Prostate gland (tissue), 2 donors: ENCODE data around the gene NLRX1. TPM values are rescaled to one million over a fixed set of nuclear protein-coding genes. Genes with fewer than 3 reads are reported as not detected.

Experiments
- DNase-seq: peaks from one replicate; pipeline ENCODE4 v3.0.0-alpha.2; 2019; ENCODE audit warnings: low spot score
- H3K27ac ChIP-seq, 2 donors: fragments of 200-600 bp; sonication (generic); 2 replicates each; pipeline ENCODE4 v1.5.1; 2017 to 2019
- H3K27me3 ChIP-seq: fragments of 200-600 bp; sonication (generic); replicated peaks from 2 replicates; pipeline ENCODE4 v1.5.1; 2019; ENCODE audit not compliant: insufficient read depth
- H3K36me3 ChIP-seq, 2 donors: fragments of 200-600 bp; sonication (generic); 1 replicate in 1 of 2; 2 replicates in 1 of 2; pipeline versions ENCODE4 v1.5.1 to v1.8.1; 2017 to 2019
- H3K4me1 ChIP-seq: fragments of 200-600 bp; sonication (generic); replicated peaks from 2 replicates; pipeline ENCODE4 v1.5.1; 2019
- H3K4me3 ChIP-seq, 2 donors: fragments of 200-600 bp; sonication (generic); 2 replicates each; pipeline ENCODE4 v1.5.1; 2017 to 2019
- H3K9me3 ChIP-seq: fragments of 200-600 bp; sonication (generic); 2 replicates; pipeline ENCODE4 v1.5.1; 2017
- POLR2A ChIP-seq: fragments of 450-650 bp; IDR thresholded peaks from one replicate; pipeline ENCODE4 v1.6.1; 2016; ENCODE audit warnings: antibody characterized with exemption, mild to moderate bottlenecking
- POLR2AphosphoS5 ChIP-seq: sonication (generic); formaldehyde crosslinking; IDR thresholded peaks from one replicate; pipeline ENCODE4 v1.6.1; 2017; ENCODE audit warnings: antibody characterized with exemption
- WGBS: methylation state at CpG from one replicate; pipeline ENCODE4 v1.1.5; 2018; 5-methylcytosine and 5-hydroxymethylcytosine counted together
- intact Hi-C: fragments of 100-400 bp; cut with DNase I; formaldehyde crosslinking; loops from one replicate; pipeline ENCODE4 v1.14.2; 2022
- total RNA-seq, 2 donors: library from RNA; depleted of rRNA; stranded (reverse); fragments of >200 nt; gene quantifications; one replicate each; pipeline ENCODE4 v1.1.0, GENCODE V29; 2016
- TF ChIP-seq, protein P1 (sequence below), 4 experiments: fragments of 200-600 bp in 2 of 4; fragments of 450-650 bp in 2 of 4; sonication (generic) in 2 of 4; IDR thresholded peaks; 1 replicate in 3 of 4; 2 replicates in 1 of 4; pipeline ENCODE4 v1.5.1; 2016 to 2019; ENCODE audit warnings: antibody characterized with exemption in 4 of 4, mild to moderate bottlenecking in 2 of 4, moderate library complexity in 2 of 4

NLRX1 gene
- total RNA-seq, 2 donors from 2014 or later = 18.8 to 26.1 TPM

DNA sequence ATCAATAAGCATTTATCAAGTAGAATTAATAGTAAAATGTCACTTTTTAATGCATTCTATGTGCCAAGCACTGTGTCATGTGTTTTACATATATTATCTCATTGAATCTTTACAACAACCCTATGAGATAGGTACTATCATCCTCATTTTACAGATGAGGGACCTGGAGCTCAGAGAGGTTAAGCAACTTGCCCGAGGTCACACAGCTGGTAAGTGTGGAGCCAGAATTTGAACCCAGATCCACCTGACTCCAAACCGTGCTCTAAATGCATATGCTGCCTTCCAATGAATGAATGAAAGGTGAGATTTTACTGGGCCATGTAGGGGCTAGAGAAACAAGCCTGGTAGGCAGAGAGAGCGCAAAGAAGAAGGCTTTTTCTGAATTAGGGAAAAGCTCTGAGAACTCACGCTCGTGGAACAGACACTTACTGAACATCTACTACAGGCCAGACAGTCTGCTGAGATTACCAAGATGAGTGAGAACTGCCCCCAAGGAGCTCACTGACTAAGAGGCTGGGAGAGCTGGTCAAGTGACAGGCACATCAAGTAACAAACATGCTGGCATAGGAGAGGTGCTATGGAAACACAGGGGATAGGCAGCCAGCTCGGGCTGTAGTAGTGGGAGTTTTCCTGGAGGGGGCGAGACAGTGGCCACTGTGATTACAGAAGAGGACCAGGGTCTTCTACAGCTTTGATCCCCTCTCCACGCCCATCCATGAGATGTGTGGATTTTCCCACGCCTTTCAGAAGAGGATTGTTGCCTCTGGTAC lies 15.3 kb upstream of the NLRX1 start:
- DNase-seq = no peak
- H3K27ac ChIP-seq = no peak overlapping the region
- no peak for TF ChIP-seq POLR2A
- TF ChIP-seq POLR2AphosphoS5 = no peak
- TF ChIP-seq, protein P1, sequence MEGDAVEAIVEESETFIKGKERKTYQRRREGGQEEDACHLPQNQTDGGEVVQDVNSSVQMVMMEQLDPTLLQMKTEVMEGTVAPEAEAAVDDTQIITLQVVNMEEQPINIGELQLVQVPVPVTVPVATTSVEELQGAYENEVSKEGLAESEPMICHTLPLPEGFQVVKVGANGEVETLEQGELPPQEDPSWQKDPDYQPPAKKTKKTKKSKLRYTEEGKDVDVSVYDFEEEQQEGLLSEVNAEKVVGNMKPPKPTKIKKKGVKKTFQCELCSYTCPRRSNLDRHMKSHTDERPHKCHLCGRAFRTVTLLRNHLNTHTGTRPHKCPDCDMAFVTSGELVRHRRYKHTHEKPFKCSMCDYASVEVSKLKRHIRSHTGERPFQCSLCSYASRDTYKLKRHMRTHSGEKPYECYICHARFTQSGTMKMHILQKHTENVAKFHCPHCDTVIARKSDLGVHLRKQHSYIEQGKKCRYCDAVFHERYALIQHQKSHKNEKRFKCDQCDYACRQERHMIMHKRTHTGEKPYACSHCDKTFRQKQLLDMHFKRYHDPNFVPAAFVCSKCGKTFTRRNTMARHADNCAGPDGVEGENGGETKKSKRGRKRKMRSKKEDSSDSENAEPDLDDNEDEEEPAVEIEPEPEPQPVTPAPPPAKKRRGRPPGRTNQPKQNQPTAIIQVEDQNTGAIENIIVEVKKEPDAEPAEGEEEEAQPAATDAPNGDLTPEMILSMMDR (IDR thresholded peaks at IDR 0.05) = no peak

DNA sequence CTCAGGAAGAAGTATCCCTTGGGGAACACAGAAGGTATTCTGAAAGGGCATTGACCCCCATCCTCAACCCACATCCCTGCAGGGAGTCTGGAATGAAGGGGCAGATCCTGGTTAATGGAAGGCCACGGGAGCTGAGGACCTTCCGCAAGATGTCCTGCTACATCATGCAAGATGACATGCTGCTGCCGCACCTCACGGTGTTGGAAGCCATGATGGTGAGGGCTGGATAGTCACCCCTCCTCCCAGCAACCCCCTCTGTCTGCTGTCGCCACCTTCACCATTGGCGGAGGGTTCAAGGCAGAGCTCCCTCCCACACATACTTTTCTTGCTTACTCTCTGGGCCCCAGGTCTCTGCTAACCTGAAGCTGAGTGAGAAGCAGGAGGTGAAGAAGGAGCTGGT lies 14.3 kb upstream of the NLRX1 start:
- Histone ChIP-seq H3K9me3 (no peaks in the 10 kb centered on the region), H3K4me3 (no peak overlapping the region), H3K36me3 (no peaks in the 10 kb centered on the region), H3K4me1 (no peaks in the 10 kb centered on the region), H3K27ac (no peak overlapping the region), H3K27me3 (no peaks in the 10 kb centered on the region)
- 90% methylated on average over 6 of the region's 6 CpGs for WGBS
- no peak for DNase-seq
- intact Hi-C loops = no loop called here
- TF ChIP-seq POLR2A (no peak), POLR2AphosphoS5 (no peak)
- TF ChIP-seq, protein P1 (IDR thresholded peaks at IDR 0.05) = no peak

More for the DNA sequence above, 15.3 kb upstream of the NLRX1 start:
- intact Hi-C loops = no loop called here
- Histone ChIP-seq H3K27me3 (no peaks in the 10 kb centered on the region), H3K36me3 (no peaks in the 10 kb centered on the region), H3K4me3 (no peak overlapping the region), H3K4me1 (no peaks in the 10 kb centered on the region), H3K9me3 (no peaks in the 10 kb centered on the region)
- WGBS = 80% methylated on average over 9 of the region's 9 CpGs

DNA sequence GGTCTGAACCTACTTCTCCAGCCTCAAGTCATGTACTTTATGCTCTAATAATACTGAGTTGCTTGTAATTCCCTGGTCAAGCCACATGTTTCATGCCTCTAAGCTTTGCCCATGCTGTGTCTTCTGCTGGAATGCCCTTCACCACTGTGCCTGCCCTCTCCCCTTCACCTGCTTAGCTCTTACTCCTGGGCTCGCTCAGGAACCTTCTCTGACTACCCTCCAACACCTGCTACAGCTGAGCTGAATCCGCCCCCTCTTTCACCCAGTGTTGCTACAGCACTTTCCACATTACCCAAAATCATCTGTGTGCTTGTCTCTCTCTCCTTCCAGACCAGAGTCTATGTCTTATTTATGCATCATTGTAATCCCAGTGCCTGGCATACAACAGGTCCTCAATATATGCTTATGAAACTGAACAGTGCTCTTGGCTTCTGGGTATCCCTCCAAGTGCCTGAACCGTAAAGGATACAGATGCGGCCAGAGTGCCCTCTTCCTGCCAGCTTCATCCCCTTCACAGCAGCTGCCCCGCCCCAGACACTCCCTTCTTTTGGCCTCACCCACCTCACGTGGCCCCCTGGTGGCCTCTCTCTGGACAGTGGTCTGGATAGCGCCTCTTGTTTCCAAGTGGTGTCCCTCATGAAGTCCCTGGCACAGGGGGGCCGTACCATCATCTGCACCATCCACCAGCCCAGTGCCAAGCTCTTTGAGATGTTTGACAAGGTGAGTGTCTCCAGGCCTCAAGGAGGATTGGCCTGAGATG lies 12.6 kb upstream of the NLRX1 start:
- no peak overlapping the region for H3K27ac ChIP-seq
- TF ChIP-seq POLR2AphosphoS5 = no peak
- TF ChIP-seq POLR2A = no peak
- TF ChIP-seq, protein P1 (IDR thresholded peaks at IDR 0.05) = no peak
- no peaks in the 10 kb centered on the region for H3K27me3 ChIP-seq
- no peak overlapping the region for H3K4me3 ChIP-seq
- intact Hi-C loops = no loop called here
- DNase-seq = no peak
- H3K36me3 ChIP-seq = no peaks in the 10 kb centered on the region
- 56% methylated on average over 8 of the region's 8 CpGs for WGBS
- no peaks in the 10 kb centered on the region for H3K9me3 ChIP-seq
- no peaks in the 10 kb centered on the region for H3K4me1 ChIP-seq

DNA sequence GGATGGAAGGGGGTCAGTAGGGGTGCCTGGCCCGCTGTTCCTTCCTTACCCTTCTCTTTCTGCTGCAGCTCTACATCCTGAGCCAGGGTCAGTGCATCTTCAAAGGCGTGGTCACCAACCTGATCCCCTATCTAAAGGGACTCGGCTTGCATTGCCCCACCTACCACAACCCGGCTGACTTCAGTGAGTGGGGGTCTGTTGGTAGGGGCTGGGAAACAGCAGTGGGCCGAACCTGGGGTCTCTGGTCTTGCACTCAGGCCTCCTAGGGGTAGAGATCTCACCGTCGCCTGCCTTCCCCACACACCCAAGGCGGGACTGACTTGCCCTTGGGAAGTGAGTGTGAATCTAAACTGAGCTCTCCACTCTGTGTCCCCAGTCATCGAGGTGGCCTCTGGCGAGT lies 12.0 kb upstream of the NLRX1 start:
- Histone ChIP-seq H3K36me3 (no peaks in the 10 kb centered on the region), H3K9me3 (no peaks in the 10 kb centered on the region), H3K27ac (no peak overlapping the region), H3K27me3 (no peaks in the 10 kb centered on the region), H3K4me1 (no peaks in the 10 kb centered on the region), H3K4me3 (no peak overlapping the region)
- intact Hi-C loops = no loop called here
- WGBS = 83% methylated on average over 10 of the region's 10 CpGs
- DNase-seq = no peak
- TF ChIP-seq, protein P1 (IDR thresholded peaks at IDR 0.05) = no peak
- no peak for TF ChIP-seq POLR2A
